DMS53 treated with DMSO at 0.1 percent for 48 hours (cell line): ENCODE results near the gene LONP1.
A peak's percentile ranks its signal among the peaks of the same experiment; 100 is the strongest.

Source experiments
- DNase-seq: peaks from one replicate; lab custom pipeline; 2025; ENCODE audit not compliant: unreplicated experiment; lab: John Stamatoyannopoulos, UW

The LONP1 gene

GRCh38 chr19:5680437-5681368 lies 39.2 kb downstream of the LONP1 start, which contains the start of the genes HSD11B1L and MICOS13:
TSS of gene HSD11B1L (plus strand) at chr19:5681027. CDS start at chr19:5684833, 3,806 bp downstream.
TSS of gene MICOS13 (minus strand) at chr19:5680516. CDS start at chr19:5680486, 30 bp downstream.
- DNase-seq: peak; percentile 90

- no peak for DNase-seq
Observed at GRCh38 chr19:5680084-5680436, 39.9 kb downstream of the LONP1 start.

- no peak for DNase-seq
Observed at GRCh38 chr19:5679289-5680083, 40.5 kb downstream of the LONP1 start.

- DNase-seq: no peak
Observed at GRCh38 chr19:5678071-5678718, 41.8 kb downstream of the LONP1 start.

- no peak for DNase-seq
Observed at GRCh38 chr19:5677580-5677979, 42.4 kb downstream of the LONP1 start.

GRCh38 chr19:5677136-5677535 lies 42.8 kb downstream of the LONP1 start:
- DNase-seq: no peak

- no peak for DNase-seq
Observed at GRCh38 chr19:5676772-5677105, 43.2 kb downstream of the LONP1 start.

GRCh38 chr19:5676105-5676771 lies 43.7 kb downstream of the LONP1 start:
- no peak for DNase-seq

- DNase-seq: no peak
Observed at GRCh38 chr19:5674714-5675113, 45.2 kb downstream of the LONP1 start.

GRCh38 chr19:5673752-5674151 lies 46.2 kb downstream of the LONP1 start:
- no peak for DNase-seq

- no peak for DNase-seq
Observed at GRCh38 chr19:5672708-5673459, 47.1 kb downstream of the LONP1 start.

GRCh38 chr19:5671600-5671999 lies 48.3 kb downstream of the LONP1 start:
- no peak for DNase-seq

- DNase-seq: no peak
Observed at GRCh38 chr19:5669212-5669611, 50.7 kb downstream of the LONP1 start.

- DNase-seq: no peak
Observed at GRCh38 chr19:5667751-5668271, 52.1 kb downstream of the LONP1 start.

GRCh38 chr19:5666921-5667610 lies 52.9 kb downstream of the LONP1 start:
- DNase-seq: no peak

- no peak for DNase-seq
Observed at GRCh38 chr19:5665781-5666513, 54.0 kb downstream of the LONP1 start.

- DNase-seq: no peak
Observed at GRCh38 chr19:5664515-5664914, 55.4 kb downstream of the LONP1 start.

GRCh38 chr19:5663904-5664303 lies 56.0 kb downstream of the LONP1 start:
- no peak for DNase-seq

GRCh38 chr19:5661483-5661882 lies 58.5 kb downstream of the LONP1 start:
- no peak for DNase-seq
